IMR-90 (cell line): ENCODE measurements around the gene NAB2.

ENCODE experiments used
- CEBPB ChIP-seq: IDR thresholded peaks from 2 replicates; pipeline ENCODE4 v1.6.1; 2012; ENCODE audit warnings: low read depth, low read length, improper control_type of control experiment
- MAFK ChIP-seq: IDR thresholded peaks from 2 replicates; pipeline ENCODE4 v1.6.1; 2012; ENCODE audit warnings: low read depth, low read length, improper control_type of control experiment
- POLR2A ChIP-seq: IDR thresholded peaks from 2 replicates; pipeline ENCODE4 v1.6.1; 2012; ENCODE audit warnings: mild to moderate bottlenecking, low read depth, low read length
- RCOR1 ChIP-seq: IDR thresholded peaks from 2 replicates; pipeline ENCODE4 v1.6.1; 2012; ENCODE audit warnings: mild to moderate bottlenecking, low read length, improper control_type of control experiment; ENCODE audit not compliant: insufficient replicate concordance
- TF ChIP-seq, protein P1 (sequence below): conservative IDR thresholded peaks from 2 replicates; pipeline ENCODE4 v1.5.1; 2012; ENCODE audit warnings: mild to moderate bottlenecking, low read depth, low read length, improper control_type of control experiment

DNA sequence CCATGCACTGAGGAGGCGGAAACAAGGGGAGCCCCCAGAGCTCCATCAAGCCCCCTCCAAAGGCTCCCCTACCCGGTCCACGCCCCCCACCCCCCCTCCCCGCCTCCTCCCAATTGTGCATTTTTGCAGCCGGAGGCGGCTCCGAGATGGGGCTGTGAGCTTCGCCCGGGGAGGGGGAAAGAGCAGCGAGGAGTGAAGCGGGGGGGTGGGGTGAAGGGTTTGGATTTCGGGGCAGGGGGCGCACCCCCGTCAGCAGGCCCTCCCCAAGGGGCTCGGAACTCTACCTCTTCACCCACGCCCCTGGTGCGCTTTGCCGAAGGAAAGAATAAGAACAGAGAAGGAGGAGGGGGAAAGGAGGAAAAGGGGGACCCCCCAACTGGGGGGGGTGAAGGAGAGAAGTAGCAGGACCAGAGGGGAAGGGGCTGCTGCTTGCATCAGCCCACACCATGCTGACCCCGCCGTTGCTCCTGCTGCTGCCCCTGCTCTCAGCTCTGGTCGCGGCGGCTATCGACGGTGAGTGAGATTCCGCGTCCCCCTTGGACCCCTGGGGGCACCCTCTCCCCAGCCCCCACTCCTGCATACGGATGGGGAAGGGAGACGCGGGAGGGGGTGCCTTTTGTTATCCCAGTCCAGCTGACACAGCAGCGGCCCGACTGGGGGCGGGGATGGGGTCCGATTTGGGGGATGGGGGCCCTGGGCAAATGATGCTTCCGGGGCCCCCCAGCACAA is 39.8 kb downstream of the NAB2 start:
- TF ChIP-seq, protein P1, sequence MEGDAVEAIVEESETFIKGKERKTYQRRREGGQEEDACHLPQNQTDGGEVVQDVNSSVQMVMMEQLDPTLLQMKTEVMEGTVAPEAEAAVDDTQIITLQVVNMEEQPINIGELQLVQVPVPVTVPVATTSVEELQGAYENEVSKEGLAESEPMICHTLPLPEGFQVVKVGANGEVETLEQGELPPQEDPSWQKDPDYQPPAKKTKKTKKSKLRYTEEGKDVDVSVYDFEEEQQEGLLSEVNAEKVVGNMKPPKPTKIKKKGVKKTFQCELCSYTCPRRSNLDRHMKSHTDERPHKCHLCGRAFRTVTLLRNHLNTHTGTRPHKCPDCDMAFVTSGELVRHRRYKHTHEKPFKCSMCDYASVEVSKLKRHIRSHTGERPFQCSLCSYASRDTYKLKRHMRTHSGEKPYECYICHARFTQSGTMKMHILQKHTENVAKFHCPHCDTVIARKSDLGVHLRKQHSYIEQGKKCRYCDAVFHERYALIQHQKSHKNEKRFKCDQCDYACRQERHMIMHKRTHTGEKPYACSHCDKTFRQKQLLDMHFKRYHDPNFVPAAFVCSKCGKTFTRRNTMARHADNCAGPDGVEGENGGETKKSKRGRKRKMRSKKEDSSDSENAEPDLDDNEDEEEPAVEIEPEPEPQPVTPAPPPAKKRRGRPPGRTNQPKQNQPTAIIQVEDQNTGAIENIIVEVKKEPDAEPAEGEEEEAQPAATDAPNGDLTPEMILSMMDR = no peak
- TF ChIP-seq MAFK = no peak
- TF ChIP-seq RCOR1 = no peak
- TF ChIP-seq POLR2A = no peak
- no peak for TF ChIP-seq CEBPB
